ENCODE measurements around the gene ZSWIM8. TPM values are rescaled to one million over a fixed set of nuclear protein-coding genes. Genes with fewer than 3 reads are reported as not detected.

ZSWIM8 gene
- total and polyA plus RNA-seq, 2 experiments from 2014 or later = 20.5 to 30.4 TPM

DNA sequence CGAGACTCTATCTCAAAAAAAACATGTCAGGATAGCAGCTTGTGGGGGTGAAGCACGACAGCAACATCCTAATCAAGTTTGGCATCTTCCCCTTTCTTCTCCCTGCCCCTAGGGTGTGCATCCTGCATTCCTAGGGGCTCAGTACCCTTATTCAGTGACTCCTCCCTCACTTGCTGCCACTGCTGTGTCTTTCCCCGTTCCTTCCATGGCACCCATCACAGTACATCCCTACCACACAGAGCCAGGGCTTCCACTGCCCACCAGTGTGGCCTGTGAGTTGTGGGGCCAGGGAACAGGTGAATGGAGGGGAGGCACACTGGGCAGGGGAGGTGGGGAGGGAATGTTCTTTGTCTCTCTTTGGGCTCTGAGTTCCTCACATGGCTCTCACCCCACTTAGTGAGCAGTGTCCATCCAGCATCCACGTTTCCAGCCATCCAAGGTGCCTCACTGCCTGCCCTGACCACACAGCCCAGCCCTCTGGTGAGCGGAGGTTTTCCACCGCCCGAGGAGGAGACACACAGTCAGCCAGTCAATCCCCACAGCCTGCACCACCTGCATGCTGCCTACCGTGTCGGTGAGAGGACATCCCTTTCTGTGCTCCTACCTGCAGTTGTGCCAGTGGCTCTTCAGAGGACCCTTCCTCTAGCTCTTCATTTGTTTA is 14.6 kb downstream of the ZSWIM8 start:
- no peak overlapping the region for H3K27ac ChIP-seq (ENCODE audit: low read depth)
- H3K4me3 ChIP-seq = no peak overlapping the region
- no peaks in the 10 kb centered on the region for H3K4me1 ChIP-seq (ENCODE audit: insufficient read depth)
- Mint-ChIP-seq H3K36me3 (ENCODE audit: low read depth) (peaks cover 46% of the 10 kb centered on the region), H3K27ac (no peak overlapping the region), H3K4me1 (no peaks in the 10 kb centered on the region; the same call in 2 of the 3 replicates), H3K4me3 (no peak overlapping the region), H3K27me3 (ENCODE audit: insufficient read depth, low read depth, poor library complexity) (peaks cover 6% of the 10 kb centered on the region), H3K9me3 (no peaks in the 10 kb centered on the region)
- no peak overlapping the region for H2AFZ ChIP-seq
- H3K9me2 ChIP-seq (ENCODE audit: insufficient read depth) = no peaks in the 10 kb centered on the region
- DNase-seq (ENCODE audit: low spot score) (no peak), ATAC-seq (no peak)
- H4K20me1 ChIP-seq (replicated peaks; ENCODE audit: insufficient read depth) = no peaks in the 10 kb centered on the region; the same call in 1 of the 2 replicates
- H3K27me3 ChIP-seq (ENCODE audit: insufficient read depth) = no peaks in the 10 kb centered on the region
- no peaks in the 10 kb centered on the region for H3K36me3 ChIP-seq (ENCODE audit: insufficient read depth)
- no peak overlapping the region for H3K4me2 ChIP-seq
- H3K79me2 ChIP-seq (replicated peaks; ENCODE audit: insufficient read depth) = no peaks in the 10 kb centered on the region
- TF ChIP-seq ZNF114 (CRISPR knock-in tag; IDR thresholded peaks at IDR 0.05) (no peak), CTCF (conservative IDR thresholded peaks at IDR 0.05; ENCODE audit: low read depth in 2 of 2) (no peak), ZNF331 (CRISPR knock-in tag; IDR thresholded peaks at IDR 0.05; ENCODE audit: low read depth) (no peak), REST (IDR thresholded peaks at IDR 0.05; ENCODE audit: unreplicated experiment) (no peak)
- H3F3A ChIP-seq (replicated peaks; ENCODE audit: low read depth) = no peaks in the 10 kb centered on the region

GRCh38 chr10:73800560-73801252 is 15.3 kb downstream of the ZSWIM8 start:
- Histone ChIP-seq H3K36me3 (ENCODE audit: insufficient read depth) (no peaks in the 10 kb centered on the region), H4K20me1 (replicated peaks; ENCODE audit: insufficient read depth) (no peaks in the 10 kb centered on the region; the same call in 1 of the 2 replicates), H3K27me3 (ENCODE audit: insufficient read depth) (no peaks in the 10 kb centered on the region), H3K9me2 (ENCODE audit: insufficient read depth) (no peaks in the 10 kb centered on the region), H2AFZ (no peak overlapping the region), H3K4me3 (no peak overlapping the region), H3K4me1 (ENCODE audit: insufficient read depth) (no peaks in the 10 kb centered on the region), H3K79me2 (replicated peaks; ENCODE audit: insufficient read depth) (no peaks in the 10 kb centered on the region), H3F3A (replicated peaks; ENCODE audit: low read depth) (no peaks in the 10 kb centered on the region), H3K4me2 (no peak overlapping the region), H3K27ac (ENCODE audit: low read depth) (no peak overlapping the region)
- Mint-ChIP-seq H3K4me3 (no peak overlapping the region), H3K4me1 (no peaks in the 10 kb centered on the region; the same call in 2 of the 3 replicates), H3K9me3 (no peaks in the 10 kb centered on the region), H3K36me3 (ENCODE audit: low read depth) (peaks cover 43% of the 10 kb centered on the region), H3K27ac (no peak overlapping the region), H3K27me3 (ENCODE audit: insufficient read depth, low read depth, poor library complexity) (peaks cover 6% of the 10 kb centered on the region)
- no peak for TF ChIP-seq CREB1 (CRISPR knock-in tag; IDR thresholded peaks at IDR 0.05; ENCODE audit: low read depth)
- TF ChIP-seq, protein P1, sequence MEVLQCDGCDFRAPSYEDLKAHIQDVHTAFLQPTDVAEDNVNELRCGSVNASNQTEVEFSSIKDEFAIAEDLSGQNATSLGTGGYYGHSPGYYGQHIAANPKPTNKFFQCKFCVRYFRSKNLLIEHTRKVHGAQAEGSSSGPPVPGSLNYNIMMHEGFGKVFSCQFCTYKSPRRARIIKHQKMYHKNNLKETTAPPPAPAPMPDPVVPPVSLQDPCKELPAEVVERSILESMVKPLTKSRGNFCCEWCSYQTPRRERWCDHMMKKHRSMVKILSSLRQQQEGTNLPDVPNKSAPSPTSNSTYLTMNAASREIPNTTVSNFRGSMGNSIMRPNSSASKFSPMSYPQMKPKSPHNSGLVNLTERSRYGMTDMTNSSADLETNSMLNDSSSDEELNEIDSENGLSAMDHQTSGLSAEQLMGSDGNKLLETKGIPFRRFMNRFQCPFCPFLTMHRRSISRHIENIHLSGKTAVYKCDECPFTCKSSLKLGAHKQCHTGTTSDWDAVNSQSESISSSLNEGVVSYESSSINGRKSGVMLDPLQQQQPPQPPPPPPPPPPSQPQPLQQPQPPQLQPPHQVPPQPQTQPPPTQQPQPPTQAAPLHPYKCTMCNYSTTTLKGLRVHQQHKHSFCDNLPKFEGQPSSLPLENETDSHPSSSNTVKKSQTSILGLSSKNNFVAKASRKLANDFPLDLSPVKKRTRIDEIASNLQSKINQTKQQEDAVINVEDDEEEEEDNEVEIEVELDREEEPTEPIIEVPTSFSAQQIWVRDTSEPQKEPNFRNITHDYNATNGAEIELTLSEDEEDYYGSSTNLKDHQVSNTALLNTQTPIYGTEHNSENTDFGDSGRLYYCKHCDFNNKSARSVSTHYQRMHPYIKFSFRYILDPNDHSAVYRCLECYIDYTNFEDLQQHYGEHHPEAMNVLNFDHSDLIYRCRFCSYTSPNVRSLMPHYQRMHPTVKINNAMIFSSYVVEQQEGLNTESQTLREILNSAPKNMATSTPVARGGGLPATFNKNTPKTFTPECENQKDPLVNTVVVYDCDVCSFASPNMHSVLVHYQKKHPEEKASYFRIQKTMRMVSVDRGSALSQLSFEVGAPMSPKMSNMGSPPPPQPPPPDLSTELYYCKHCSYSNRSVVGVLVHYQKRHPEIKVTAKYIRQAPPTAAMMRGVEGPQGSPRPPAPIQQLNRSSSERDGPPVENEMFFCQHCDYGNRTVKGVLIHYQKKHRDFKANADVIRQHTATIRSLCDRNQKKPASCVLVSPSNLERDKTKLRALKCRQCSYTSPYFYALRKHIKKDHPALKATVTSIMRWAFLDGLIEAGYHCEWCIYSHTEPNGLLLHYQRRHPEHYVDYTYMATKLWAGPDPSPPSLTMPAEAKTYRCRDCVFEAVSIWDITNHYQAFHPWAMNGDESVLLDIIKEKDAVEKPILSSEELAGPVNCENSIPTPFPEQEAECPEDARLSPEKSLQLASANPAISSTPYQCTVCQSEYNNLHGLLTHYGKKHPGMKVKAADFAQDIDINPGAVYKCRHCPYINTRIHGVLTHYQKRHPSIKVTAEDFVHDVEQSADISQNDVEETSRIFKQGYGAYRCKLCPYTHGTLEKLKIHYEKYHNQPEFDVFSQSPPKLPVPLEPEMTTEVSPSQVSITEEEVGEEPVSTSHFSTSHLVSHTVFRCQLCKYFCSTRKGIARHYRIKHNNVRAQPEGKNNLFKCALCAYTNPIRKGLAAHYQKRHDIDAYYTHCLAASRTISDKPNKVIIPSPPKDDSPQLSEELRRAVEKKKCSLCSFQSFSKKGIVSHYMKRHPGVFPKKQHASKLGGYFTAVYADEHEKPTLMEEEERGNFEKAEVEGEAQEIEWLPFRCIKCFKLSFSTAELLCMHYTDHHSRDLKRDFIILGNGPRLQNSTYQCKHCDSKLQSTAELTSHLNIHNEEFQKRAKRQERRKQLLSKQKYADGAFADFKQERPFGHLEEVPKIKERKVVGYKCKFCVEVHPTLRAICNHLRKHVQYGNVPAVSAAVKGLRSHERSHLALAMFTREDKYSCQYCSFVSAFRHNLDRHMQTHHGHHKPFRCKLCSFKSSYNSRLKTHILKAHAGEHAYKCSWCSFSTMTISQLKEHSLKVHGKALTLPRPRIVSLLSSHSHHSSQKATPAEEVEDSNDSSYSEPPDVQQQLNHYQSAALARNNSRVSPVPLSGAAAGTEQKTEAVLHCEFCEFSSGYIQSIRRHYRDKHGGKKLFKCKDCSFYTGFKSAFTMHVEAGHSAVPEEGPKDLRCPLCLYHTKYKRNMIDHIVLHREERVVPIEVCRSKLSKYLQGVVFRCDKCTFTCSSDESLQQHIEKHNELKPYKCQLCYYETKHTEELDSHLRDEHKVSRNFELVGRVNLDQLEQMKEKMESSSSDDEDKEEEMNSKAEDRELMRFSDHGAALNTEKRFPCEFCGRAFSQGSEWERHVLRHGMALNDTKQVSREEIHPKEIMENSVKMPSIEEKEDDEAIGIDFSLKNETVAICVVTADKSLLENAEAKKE (CRISPR knock-in tag; IDR thresholded peaks at IDR 0.05) = no peak
- ATAC-seq = no peak
- no peak for DNase-seq (ENCODE audit: low spot score)

All from GM23338 (cell line).